Activated naive CD4-positive, alpha-beta T cell treated with anti-CD3 and anti-CD28 coated beads for 36 hours (primary cell): Measurements from ENCODE around the gene PPP2R2D. TPM values are rescaled to one million over a fixed set of nuclear protein-coding genes. Genes with fewer than 3 reads are reported as not detected.
A peak's percentile ranks its signal among the peaks of the same experiment; 100 is the strongest.

Experiments used
- CTCF ChIA-PET: fragments of 350-600 bp; sonication (Branson Sonifier 250); formaldehyde crosslinking; loops from one replicate; lab custom pipeline; 2021; ENCODE audit warnings: antibody characterized with exemption; lab: Charles Lee
- DNase-seq: peaks from one replicate; pipeline ENCODE4 v3.0.0-alpha.2; 2020
- H3K27ac Mint-ChIP-seq: one replicate; pipeline ENCODE4 v1.8.0; 2021; ENCODE audit warnings: mild to moderate bottlenecking, mixed read lengths
- H3K27me3 Mint-ChIP-seq: one replicate; pipeline ENCODE4 v1.8.0; 2021; ENCODE audit warnings: low read depth, mixed read lengths
- H3K36me3 Mint-ChIP-seq: one replicate; pipeline ENCODE4 v1.8.0; 2021; ENCODE audit warnings: low read depth, mixed read lengths
- H3K4me1 Mint-ChIP-seq: one replicate; pipeline ENCODE4 v1.8.0; 2021; ENCODE audit warnings: low read depth, mixed read lengths
- H3K4me3 Mint-ChIP-seq: one replicate; pipeline ENCODE4 v1.8.0; 2021; ENCODE audit warnings: mild to moderate bottlenecking, moderate library complexity, mixed read lengths
- H3K9me3 Mint-ChIP-seq: one replicate; pipeline ENCODE4 v1.8.0; 2021; ENCODE audit warnings: mixed read lengths
- intact Hi-C: fragments of 100-400 bp; cut with micrococcal nuclease; formaldehyde crosslinking; loops from one replicate; pipeline ENCODE4 v1.15.1; 2023
- total RNA-seq, 2 experiments: library from RNA; stranded (reverse); gene quantifications; one replicate each; pipeline ENCODE4 v1.2.3, GENCODE V29; 2021

Gene PPP2R2D
- total RNA-seq, 2 experiments from 2014 or later: 31.5 to 34.7 TPM

- Mint-ChIP-seq H3K27me3 (no peaks in the 10 kb centered on the region), H3K4me1 (peaks cover 76% of the 10 kb centered on the region), H3K4me3 (peak overlapping the region; percentile 16), H3K27ac (peak overlapping the region; percentile 92), H3K36me3 (peaks cover 21% of the 10 kb centered on the region), H3K9me3 (no peaks in the 10 kb centered on the region)
- CTCF ChIA-PET: interaction anchor here (0.7 to 2.4 kb wide), 5 partner anchors 9 to 117 kb away, joined by 3 to 8 read pairs (median 5); no protein-coding TSS in a partner anchor
- intact Hi-C loops: loop anchor here (1.0 to 10.0 kb wide), 3 partner anchors 23 to 1489 kb away; partner anchors contain the start of gene MTG1
- peak; percentile 68 for DNase-seq
Measured at GRCh38 chr10:131905603-131906268, 4.9 kb downstream of the PPP2R2D start.

- Mint-ChIP-seq H3K4me1 (peaks cover 82% of the 10 kb centered on the region), H3K27me3 (no peaks in the 10 kb centered on the region), H3K9me3 (no peaks in the 10 kb centered on the region), H3K36me3 (peaks cover 22% of the 10 kb centered on the region), H3K27ac (peak overlapping the region; percentile 92), H3K4me3 (no peak overlapping the region)
- CTCF ChIA-PET: interaction anchor here (0.7 to 2.4 kb wide), 5 partner anchors 9 to 117 kb away, joined by 3 to 8 read pairs (median 5); no protein-coding TSS in a partner anchor
- intact Hi-C loops: loop anchor here (10.0 kb wide), 1 partner anchor 1489 kb away; the partner anchor contains the start of gene MTG1
- DNase-seq: no peak
Measured at GRCh38 chr10:131906269-131906639, 5.4 kb downstream of the PPP2R2D start.

GRCh38 chr10:131907679-131908078 lies 6.9 kb downstream of the PPP2R2D start:
- intact Hi-C loops: loop anchor here (10.0 kb wide), 1 partner anchor 1487 kb away; the partner anchor contains the start of gene MTG1
- Mint-ChIP-seq H3K4me1 (peaks cover 86% of the 10 kb centered on the region), H3K36me3 (peaks cover 27% of the 10 kb centered on the region)

GRCh38 chr10:131908151-131908550 lies 7.3 kb downstream of the PPP2R2D start:
- H3K36me3 Mint-ChIP-seq: peaks cover 27% of the 10 kb centered on the region

More at GRCh38 chr10:131907679-131908078, 6.9 kb downstream of the PPP2R2D start:
- DNase-seq: peak; percentile 30
- CTCF ChIA-PET: interaction anchor here (1.0 to 2.4 kb wide), 3 partner anchors 22 to 115 kb away, joined by 4 to 8 read pairs (median 6); no protein-coding TSS in a partner anchor
- Mint-ChIP-seq H3K9me3 (peaks cover 3% of the 10 kb centered on the region), H3K27me3 (no peaks in the 10 kb centered on the region), H3K27ac (peak overlapping the region; percentile 85), H3K4me3 (peak overlapping the region; percentile 16)

GRCh38 chr10:131909014-131909808 lies 8.4 kb downstream of the PPP2R2D start:
- CTCF ChIA-PET: interaction anchor here (0.8 to 1.3 kb wide), 2 partner anchors 23 to 31 kb away, joined by 3 read pairs; no protein-coding TSS in a partner anchor
- peak overlapping the region; percentile 85 for H3K27ac Mint-ChIP-seq
- H3K27me3 Mint-ChIP-seq: no peaks in the 10 kb centered on the region
- H3K36me3 Mint-ChIP-seq: peaks cover 31% of the 10 kb centered on the region
- peaks cover 88% of the 10 kb centered on the region for H3K4me1 Mint-ChIP-seq
- peaks cover 3% of the 10 kb centered on the region for H3K9me3 Mint-ChIP-seq
- H3K4me3 Mint-ChIP-seq: no peak overlapping the region
- intact Hi-C loops: loop anchor here (10.0 kb wide), 1 partner anchor 1486 kb away; the partner anchor contains the start of gene MTG1
- peak; percentile 8 for DNase-seq

More at GRCh38 chr10:131908151-131908550, 7.3 kb downstream of the PPP2R2D start:
- H3K4me1 Mint-ChIP-seq: peaks cover 86% of the 10 kb centered on the region
- DNase-seq: no peak
- peak overlapping the region; percentile 28 for H3K4me3 Mint-ChIP-seq
- peak overlapping the region; percentile 85 for H3K27ac Mint-ChIP-seq
- peaks cover 3% of the 10 kb centered on the region for H3K9me3 Mint-ChIP-seq
- intact Hi-C loops: loop anchor here (10.0 kb wide), 1 partner anchor 1487 kb away; the partner anchor contains the start of gene MTG1
- CTCF ChIA-PET: interaction anchor here (1.0 to 2.4 kb wide), 3 partner anchors 22 to 114 kb away, joined by 4 to 8 read pairs (median 6); no protein-coding TSS in a partner anchor
- H3K27me3 Mint-ChIP-seq: no peaks in the 10 kb centered on the region

- Mint-ChIP-seq H3K4me3 (no peak overlapping the region), H3K36me3 (peaks cover 33% of the 10 kb centered on the region), H3K27ac (peak overlapping the region; percentile 22), H3K4me1 (peaks cover 86% of the 10 kb centered on the region), H3K27me3 (no peaks in the 10 kb centered on the region), H3K9me3 (peaks cover 3% of the 10 kb centered on the region)
- intact Hi-C loops: loop anchor here (10.0 kb wide), 1 partner anchor 1485 kb away; the partner anchor contains the start of gene MTG1
- no peak for DNase-seq
- CTCF ChIA-PET: interaction anchor here (1.3 kb wide), 1 partner anchor 24 kb away, joined by 3 read pairs; no protein-coding TSS in a partner anchor
Measured at GRCh38 chr10:131909929-131910328, 9.1 kb downstream of the PPP2R2D start.

GRCh38 chr10:131910663-131911314 lies 10.0 kb downstream of the PPP2R2D start:
- intact Hi-C loops: no loop called here
- no peak overlapping the region for H3K4me3 Mint-ChIP-seq
- DNase-seq: no peak
- no peak overlapping the region for H3K27ac Mint-ChIP-seq
- H3K27me3 Mint-ChIP-seq: no peaks in the 10 kb centered on the region
- peaks cover 3% of the 10 kb centered on the region for H3K9me3 Mint-ChIP-seq
- CTCF ChIA-PET: interaction anchor here (1.7 to 1.9 kb wide), 2 partner anchors 12 to 24 kb away, joined by 5 to 10 read pairs; no protein-coding TSS in a partner anchor
- peaks cover 82% of the 10 kb centered on the region for H3K4me1 Mint-ChIP-seq
- H3K36me3 Mint-ChIP-seq: peaks cover 32% of the 10 kb centered on the region

GRCh38 chr10:131911451-131911850 lies 10.6 kb downstream of the PPP2R2D start:
- no peak for DNase-seq
- Mint-ChIP-seq H3K36me3 (peaks cover 29% of the 10 kb centered on the region), H3K27me3 (no peaks in the 10 kb centered on the region), H3K9me3 (peaks cover 4% of the 10 kb centered on the region), H3K4me3 (no peak overlapping the region), H3K4me1 (peaks cover 79% of the 10 kb centered on the region), H3K27ac (peak overlapping the region; percentile 18)
- intact Hi-C loops: no loop called here
- CTCF ChIA-PET: interaction anchor here (1.7 to 1.9 kb wide), 2 partner anchors 12 to 25 kb away, joined by 5 to 10 read pairs; no protein-coding TSS in a partner anchor

- DNase-seq: no peak
- no peak overlapping the region for H3K4me3 Mint-ChIP-seq
- H3K27ac Mint-ChIP-seq: peak overlapping the region; percentile 46
- no peaks in the 10 kb centered on the region for H3K27me3 Mint-ChIP-seq
- CTCF ChIA-PET: interaction anchor here (1.9 kb wide), 1 partner anchor 26 kb away, joined by 10 read pairs; no protein-coding TSS in a partner anchor
- intact Hi-C loops: no loop called here
- peaks cover 13% of the 10 kb centered on the region for H3K9me3 Mint-ChIP-seq
- peaks cover 81% of the 10 kb centered on the region for H3K4me1 Mint-ChIP-seq
- H3K36me3 Mint-ChIP-seq: peaks cover 30% of the 10 kb centered on the region
Measured at GRCh38 chr10:131912620-131913019, 11.8 kb downstream of the PPP2R2D start.

GRCh38 chr10:131915484-131915883 lies 14.7 kb downstream of the PPP2R2D start:
- Mint-ChIP-seq H3K4me1 (peaks cover 78% of the 10 kb centered on the region), H3K27ac (no peak overlapping the region), H3K27me3 (no peaks in the 10 kb centered on the region), H3K9me3 (peaks cover 33% of the 10 kb centered on the region), H3K4me3 (no peak overlapping the region), H3K36me3 (peaks cover 47% of the 10 kb centered on the region)
- intact Hi-C loops: no loop called here
- DNase-seq: no peak
- CTCF ChIA-PET: interaction anchor here (1.2 kb wide), 1 partner anchor 9 kb away, joined by 3 read pairs; no protein-coding TSS in a partner anchor
